Measurements from ENCODE around the gene CACNA2D3. TPM values are rescaled to one million over a fixed set of nuclear protein-coding genes. Genes with fewer than 3 reads are reported as not detected.

CACNA2D3 gene
- polyA plus RNA-seq, 1 donor (not counting 4 experiments of a cell fraction or from before 2014, with no cell fraction given) = 0.08 TPM

DNA sequence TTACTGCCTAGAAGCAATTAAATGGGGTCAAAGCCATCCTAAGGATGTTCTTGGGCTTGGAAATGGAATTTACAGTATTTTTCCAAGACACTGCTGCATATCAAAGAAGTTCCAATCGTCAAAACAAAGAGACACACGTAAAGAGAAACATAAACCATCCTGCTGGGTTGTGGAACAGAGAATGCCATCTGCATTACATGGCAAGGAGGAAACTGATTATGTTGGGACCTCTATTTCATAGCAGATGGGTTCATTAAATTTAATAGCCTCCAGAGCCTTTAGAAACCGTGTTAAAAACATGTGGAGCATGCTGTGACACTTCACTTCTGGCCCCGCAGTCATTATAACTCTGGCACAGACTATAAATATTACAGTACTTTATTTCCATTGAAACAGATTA is 650.9 kb downstream of the CACNA2D3 start:
- H3K36me3 ChIP-seq (ENCODE audit: control insufficient read depth in 2 of 2, extremely low read depth in 1 of 2, insufficient read depth in 2 of 2, low read length in 2 of 2) = no peaks in the 10 kb centered on the region
- H3K27ac ChIP-seq (ENCODE audit: control insufficient read depth, insufficient read depth, low read length) = no peak overlapping the region
- H3K9ac ChIP-seq (ENCODE audit: control insufficient read depth, extremely low read depth, insufficient read depth, low read length) = no peak overlapping the region
- FAIRE-seq (no peak), DNase-seq (ENCODE audit: low read depth, low spot score) (no peak)
- dilution Hi-C loops (cut with MboI; ENCODE audit: extremely low pct_ligation_motif_present, low sequenced_read_pairs) = no loop called here
- TF ChIP-seq, protein P1, sequence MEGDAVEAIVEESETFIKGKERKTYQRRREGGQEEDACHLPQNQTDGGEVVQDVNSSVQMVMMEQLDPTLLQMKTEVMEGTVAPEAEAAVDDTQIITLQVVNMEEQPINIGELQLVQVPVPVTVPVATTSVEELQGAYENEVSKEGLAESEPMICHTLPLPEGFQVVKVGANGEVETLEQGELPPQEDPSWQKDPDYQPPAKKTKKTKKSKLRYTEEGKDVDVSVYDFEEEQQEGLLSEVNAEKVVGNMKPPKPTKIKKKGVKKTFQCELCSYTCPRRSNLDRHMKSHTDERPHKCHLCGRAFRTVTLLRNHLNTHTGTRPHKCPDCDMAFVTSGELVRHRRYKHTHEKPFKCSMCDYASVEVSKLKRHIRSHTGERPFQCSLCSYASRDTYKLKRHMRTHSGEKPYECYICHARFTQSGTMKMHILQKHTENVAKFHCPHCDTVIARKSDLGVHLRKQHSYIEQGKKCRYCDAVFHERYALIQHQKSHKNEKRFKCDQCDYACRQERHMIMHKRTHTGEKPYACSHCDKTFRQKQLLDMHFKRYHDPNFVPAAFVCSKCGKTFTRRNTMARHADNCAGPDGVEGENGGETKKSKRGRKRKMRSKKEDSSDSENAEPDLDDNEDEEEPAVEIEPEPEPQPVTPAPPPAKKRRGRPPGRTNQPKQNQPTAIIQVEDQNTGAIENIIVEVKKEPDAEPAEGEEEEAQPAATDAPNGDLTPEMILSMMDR (optimal IDR thresholded peaks at IDR 0.05 in 1 of 3, IDR thresholded peaks at IDR 0.05 in 1 of 3, conservative IDR thresholded peaks at IDR 0.05 in 1 of 3; ENCODE audit: extremely low read depth in 1 of 3, insufficient read depth in 2 of 3, low read length in 3 of 3) = no peak
- no peak for TF ChIP-seq EZH2 (IDR thresholded peaks at IDR 0.05; ENCODE audit: low read length)
- H3K4me1 ChIP-seq (ENCODE audit: control insufficient read depth, extremely low read depth, insufficient read depth, low read length) = no peaks in the 10 kb centered on the region
- H2AFZ ChIP-seq (ENCODE audit: control insufficient read depth, low read length) = no peak overlapping the region
- H3K9me1 ChIP-seq (ENCODE audit: control insufficient read depth, extremely low read depth, insufficient read depth, low read length) = no peaks in the 10 kb centered on the region
- no peaks in the 10 kb centered on the region for H4K20me1 ChIP-seq (ENCODE audit: control insufficient read depth, extremely low read depth, insufficient read depth, low read length)
- no peaks in the 10 kb centered on the region for H3K27me3 ChIP-seq (ENCODE audit: control insufficient read depth, extremely low read depth, insufficient read depth, low read length)
- H3K4me2 ChIP-seq (ENCODE audit: control insufficient read depth, extremely low read depth, insufficient read depth, low read depth, low read length) = no peak overlapping the region
- no peak overlapping the region for H3K4me3 ChIP-seq (ENCODE audit: control insufficient read depth in 2 of 3, extremely low read depth in 1 of 3, insufficient read depth in 2 of 3, low read depth in 1 of 3, low read length in 3 of 3)
- no peaks in the 10 kb centered on the region for H3K79me2 ChIP-seq (ENCODE audit: control insufficient read depth, insufficient read depth, low read length)
- H3K9me3 ChIP-seq (ENCODE audit: control insufficient read depth, low read depth, low read length) = no peaks in the 10 kb centered on the region

DNA sequence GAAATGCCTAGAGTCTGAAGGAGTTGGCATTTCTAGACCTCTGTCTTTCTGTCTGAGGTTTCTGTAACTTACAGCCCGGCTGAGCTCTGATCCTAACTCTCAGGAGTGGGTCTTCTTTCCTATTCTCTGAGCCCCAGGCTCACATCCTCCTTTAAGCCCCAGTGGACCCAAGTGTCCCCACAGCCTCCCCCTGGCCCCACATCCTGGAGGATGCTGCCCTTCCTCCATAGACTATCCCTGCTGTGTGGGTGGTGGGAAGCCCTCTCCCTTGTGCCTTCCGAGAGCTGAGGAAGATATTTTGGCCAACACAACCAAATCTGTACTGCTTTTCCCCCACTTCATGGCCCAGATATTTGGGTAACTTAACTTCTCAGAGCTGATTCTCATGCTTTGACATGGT is 654.2 kb downstream of the CACNA2D3 start:
- Histone ChIP-seq H3K4me1 (ENCODE audit: control insufficient read depth, extremely low read depth, insufficient read depth, low read length) (no peaks in the 10 kb centered on the region), H3K36me3 (ENCODE audit: control insufficient read depth in 2 of 2, extremely low read depth in 1 of 2, insufficient read depth in 2 of 2, low read length in 2 of 2) (no peaks in the 10 kb centered on the region), H3K27me3 (ENCODE audit: control insufficient read depth, extremely low read depth, insufficient read depth, low read length) (no peaks in the 10 kb centered on the region), H3K9me3 (ENCODE audit: control insufficient read depth, low read depth, low read length) (no peaks in the 10 kb centered on the region), H3K27ac (ENCODE audit: control insufficient read depth, insufficient read depth, low read length) (no peak overlapping the region), H3K9me1 (ENCODE audit: control insufficient read depth, extremely low read depth, insufficient read depth, low read length) (no peaks in the 10 kb centered on the region), H3K9ac (ENCODE audit: control insufficient read depth, extremely low read depth, insufficient read depth, low read length) (no peak overlapping the region), H3K4me3 (ENCODE audit: control insufficient read depth in 2 of 3, extremely low read depth in 1 of 3, insufficient read depth in 2 of 3, low read depth in 1 of 3, low read length in 3 of 3) (no peak overlapping the region), H3K4me2 (ENCODE audit: control insufficient read depth, extremely low read depth, insufficient read depth, low read depth, low read length) (no peak overlapping the region), H2AFZ (ENCODE audit: control insufficient read depth, low read length) (no peak overlapping the region), H4K20me1 (ENCODE audit: control insufficient read depth, extremely low read depth, insufficient read depth, low read length) (no peaks in the 10 kb centered on the region), H3K79me2 (ENCODE audit: control insufficient read depth, insufficient read depth, low read length) (no peaks in the 10 kb centered on the region)
- TF ChIP-seq, protein P1 (optimal IDR thresholded peaks at IDR 0.05 in 1 of 3, IDR thresholded peaks at IDR 0.05 in 1 of 3, conservative IDR thresholded peaks at IDR 0.05 in 1 of 3; ENCODE audit: extremely low read depth in 1 of 3, insufficient read depth in 2 of 3, low read length in 3 of 3) = no peak
- no peak for TF ChIP-seq EZH2 (IDR thresholded peaks at IDR 0.05; ENCODE audit: low read length)
- no peak for DNase-seq (ENCODE audit: low read depth, low spot score)
- dilution Hi-C loops (cut with MboI; ENCODE audit: extremely low pct_ligation_motif_present, low sequenced_read_pairs) = no loop called here
- FAIRE-seq = no peak
